HS-27A (cell line): ENCODE results near the gene HOXB3.

Experiments used
- DNase-seq: peaks from one replicate; pipeline ENCODE4 v3.0.0-alpha.2; 2012; ENCODE audit warnings: low read depth, missing footprints

The HOXB3 gene

GRCh38 chr17:48586355-48587258, 3.4 kb downstream of the HOXB3 start:
- DNase-seq, result no peak

GRCh38 chr17:48584223-48584741, 5.8 kb downstream of the HOXB3 start:
- no peak for DNase-seq

- DNase-seq, result no peak
These were observed 6.3 kb downstream of the HOXB3 start for GRCh38 chr17:48583708-48584222.

- DNase-seq, result no peak
These were observed 7.3 kb downstream of the HOXB3 start for GRCh38 chr17:48582750-48583069.

GRCh38 chr17:48579760-48580554, 10.1 kb downstream of the HOXB3 start:
- DNase-seq, result no peak

- DNase-seq, result no peak
These were observed 10.6 kb downstream of the HOXB3 start for GRCh38 chr17:48579471-48579759.

- no peak for DNase-seq
These were observed 11.2 kb downstream of the HOXB3 start for GRCh38 chr17:48578616-48579470.

- DNase-seq, result no peak
These were observed 12.0 kb downstream of the HOXB3 start, which contains the start of gene HOXB4 for GRCh38 chr17:48577946-48578615. Gene HOXB4, minus strand, starts transcription at chr17:48578350. Its CDS starts 31 bp downstream, at chr17:48578319.

GRCh38 chr17:48577330-48577945, 12.6 kb downstream of the HOXB3 start:
- DNase-seq, result no peak

- no peak for DNase-seq
These were observed 13.3 kb downstream of the HOXB3 start for GRCh38 chr17:48576479-48577309.

- DNase-seq, result no peak
These were observed 14.2 kb downstream of the HOXB3 start for GRCh38 chr17:48575673-48576478.

- DNase-seq, result no peak
These were observed 14.9 kb downstream of the HOXB3 start for GRCh38 chr17:48575066-48575582.

- DNase-seq, result no peak
These were observed 15.5 kb downstream of the HOXB3 start for GRCh38 chr17:48574505-48575065.

- no peak for DNase-seq
These were observed 18.1 kb downstream of the HOXB3 start for GRCh38 chr17:48571826-48572417.

- DNase-seq, result no peak
These were observed 18.8 kb downstream of the HOXB3 start for GRCh38 chr17:48571024-48571818.

- no peak for DNase-seq
These were observed 19.6 kb downstream of the HOXB3 start for GRCh38 chr17:48570325-48571023.
